Measurements from ENCODE around the gene GPR78. TPM values are rescaled to one million over a fixed set of nuclear protein-coding genes. Genes with fewer than 3 reads are reported as not detected.

GPR78 gene
- total and polyA plus RNA-seq, 2 of the 13 experiments (the other 11 are each of a cell fraction or from before 2014, with no cell fraction given): 0.01 to 0.07 TPM

GRCh38 chr4:8546766-8547107, 33.5 kb upstream of the GPR78 start:
- TF ChIP-seq ZSCAN9 (CRISPR knock-in tag; IDR thresholded peaks at IDR 0.05; ENCODE audit: borderline replicate concordance): no peak
- TF ChIP-seq SP1 (IDR thresholded peaks at IDR 0.05): no peak
- TF ChIP-seq SP1 (CRISPR knock-in tag; IDR thresholded peaks at IDR 0.05): no peak
- TF ChIP-seq DDIT3 (CRISPR knock-in tag; IDR thresholded peaks at IDR 0.05): no peak
- TF ChIP-seq NR2F1 (CRISPR knock-in tag; IDR thresholded peaks at IDR 0.05): no peak
- no peak for TF ChIP-seq ZNF530 (CRISPR knock-in tag; IDR thresholded peaks at IDR 0.05; ENCODE audit: low read depth)
- TF ChIP-seq EZH2 (conservative IDR thresholded peaks at IDR 0.05; ENCODE audit: low read depth, low read length): no peak
- no peak for TF ChIP-seq MTA3 (CRISPR knock-in tag; IDR thresholded peaks at IDR 0.05)
- no peak for TF ChIP-seq NCOA2 (CRISPR knock-in tag; IDR thresholded peaks at IDR 0.05)
- TF ChIP-seq AKAP8 (CRISPR knock-in tag; IDR thresholded peaks at IDR 0.05): no peak
- no peak for TF ChIP-seq ZNF782 (CRISPR knock-in tag; IDR thresholded peaks at IDR 0.05; ENCODE audit: borderline replicate concordance)
- no peak for TF ChIP-seq CENPX (CRISPR knock-in tag; IDR thresholded peaks at IDR 0.05)
- no peak for TF ChIP-seq RFX3 (CRISPR knock-in tag; IDR thresholded peaks at IDR 0.05)
- no peak for TF ChIP-seq MLX (CRISPR knock-in tag; IDR thresholded peaks at IDR 0.05)
- TF ChIP-seq ZKSCAN8 (CRISPR knock-in tag; IDR thresholded peaks at IDR 0.05; ENCODE audit: borderline replicate concordance): no peak
- no peak for TF ChIP-seq PITX1 (CRISPR knock-in tag; IDR thresholded peaks at IDR 0.05)
- no peak for TF ChIP-seq GLI4 (CRISPR knock-in tag; IDR thresholded peaks at IDR 0.05; ENCODE audit: borderline replicate concordance)
- no peak for TF ChIP-seq FOXP4 (CRISPR knock-in tag; IDR thresholded peaks at IDR 0.05)
- TF ChIP-seq MZF1 (CRISPR knock-in tag; IDR thresholded peaks at IDR 0.05; ENCODE audit: borderline replicate concordance): no peak
- TF ChIP-seq IRF9 (CRISPR knock-in tag; IDR thresholded peaks at IDR 0.05; ENCODE audit: borderline replicate concordance): no peak
- Histone ChIP-seq H3K4me2 (ENCODE audit: low read depth, low read length) (no peak overlapping the region), H3K4me3 (replicated peaks in 1 of 3; ENCODE audit: insufficient read depth in 1 of 3, low read depth in 2 of 3, low read length in 3 of 3) (no peak overlapping the region), H3K9me3 (ENCODE audit: low read length) (no peaks in the 10 kb centered on the region), H3K27ac (ENCODE audit: extremely low read length, insufficient read depth, low read length) (no peak overlapping the region), H3K9ac (ENCODE audit: insufficient read depth, low read depth, low read length) (no peak overlapping the region), H3K27me3 (ENCODE audit: control insufficient read depth in 1 of 2, insufficient read depth in 2 of 2, low read length in 2 of 2) (peaks cover 2 to 47% of the 10 kb centered on the region in 2 experiments), H2AFZ (ENCODE audit: low read length) (no peak overlapping the region), H3K36me3 (replicated peaks in 1 of 2; ENCODE audit: control insufficient read depth in 1 of 2, insufficient read depth in 2 of 2, low read length in 2 of 2) (no peaks in the 10 kb centered on the region), H3K4me1 (ENCODE audit: insufficient read depth, low read length) (no peaks in the 10 kb centered on the region), H3K79me2 (ENCODE audit: insufficient read depth, low read length) (no peaks in the 10 kb centered on the region), H4K20me1 (ENCODE audit: insufficient read depth, low read length) (no peaks in the 10 kb centered on the region)
- ATAC-seq (no peak), FAIRE-seq (no peak), DNase-seq (ENCODE audit: low spot score) (no peak)
- POLR2A ChIA-PET: no interaction called here
- in situ Hi-C loops (cut with HindIII; ENCODE audit: extremely low pct_ligation_motif_present, low pct_unique_long_range_greater_than_20kb): loop anchor here (10.0 kb wide), 1 partner anchor 72 kb away; no protein-coding TSS in a partner anchor
- BruUV-seq (replicated peaks): no TSS peak
- WGBS (ENCODE audit: low lambda C conversion rate): 3% methylated on average over 6 of the region's 8 CpGs
- intact Hi-C loops (cut with micrococcal nuclease; ENCODE audit: unreplicated experiment): no loop called here
- CTCF ChIA-PET (ENCODE audit: low intra/inter-chr PET ratio, low total read pairs): interaction anchor here (1.8 kb wide), 1 partner anchor 79 kb away, joined by 11 read pairs; no protein-coding TSS in a partner anchor
